HG03139 (cell line): ENCODE data around the gene ZNF768.
"Not testable (repeated sequence)": the region's sequence is repeated elsewhere in the genome, so short reads cannot be mapped to it uniquely, and the experiment has no call there.

Experiments used
- ATAC-seq: cut with Tn5 transposase; IDR thresholded peaks from one replicate; pipeline ENCODE4 v1.9.1; 2021; ENCODE audit not compliant: unreplicated experiment

Gene ZNF768

DNA sequence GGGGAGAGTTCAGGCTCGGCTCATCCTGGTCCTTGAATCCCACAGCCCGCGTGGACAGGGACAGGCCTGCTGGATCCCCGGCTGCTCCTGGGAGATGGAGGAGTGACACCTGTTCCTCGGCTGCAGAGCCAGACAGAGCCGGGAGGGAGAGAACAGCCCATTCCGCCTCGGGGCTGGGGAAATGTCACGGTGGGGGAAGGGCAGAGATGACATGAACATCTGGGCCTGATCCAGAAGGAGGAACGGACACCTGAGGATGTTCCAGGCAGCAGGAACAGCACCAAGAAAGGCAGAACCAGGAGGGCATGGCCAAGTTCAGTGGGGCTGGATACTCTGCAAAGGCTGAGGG is 29.7 kb upstream of the ZNF768 start:
- no peak for ATAC-seq

DNA sequence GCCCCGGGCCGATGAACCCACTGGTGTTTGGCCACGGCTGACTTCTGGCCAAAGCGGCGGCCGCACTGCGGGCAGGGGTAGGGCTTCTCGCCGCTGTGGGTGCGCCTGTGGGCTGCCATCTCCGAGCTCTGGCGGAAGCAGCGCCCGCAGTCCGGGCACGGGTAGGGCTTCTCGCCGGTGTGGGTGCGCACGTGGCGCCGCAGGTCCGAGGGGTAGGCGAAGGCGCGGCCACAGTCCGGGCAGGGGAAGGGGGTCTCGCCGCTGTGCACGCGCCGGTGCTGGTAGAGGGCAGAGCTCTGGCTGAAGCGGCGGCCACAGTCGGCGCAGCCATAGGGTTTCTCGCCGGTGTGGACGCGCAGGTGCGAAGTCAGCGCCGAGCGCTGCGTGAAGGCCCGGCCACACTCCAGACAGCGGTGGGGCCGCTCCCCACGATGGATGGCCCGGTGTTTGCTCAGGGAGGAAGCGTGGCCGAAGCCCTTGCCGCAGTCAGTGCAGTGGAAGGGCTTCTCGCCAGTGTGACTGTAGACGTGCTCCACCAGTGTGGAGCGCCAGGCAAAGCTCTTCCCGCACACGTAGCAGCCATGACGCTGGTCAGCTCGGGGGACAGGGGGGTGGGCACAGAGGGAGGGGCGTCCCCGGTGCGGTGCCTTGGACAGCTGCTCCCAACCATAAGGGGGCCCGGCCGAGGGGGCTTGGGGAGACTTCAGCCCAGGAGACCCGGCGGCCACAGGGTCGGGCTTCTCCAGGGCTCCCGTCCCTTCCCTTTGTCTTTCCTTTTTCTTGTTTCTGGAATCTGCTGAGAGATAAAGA is 29.2 kb upstream of the ZNF768 start:
- no peak for ATAC-seq

DNA sequence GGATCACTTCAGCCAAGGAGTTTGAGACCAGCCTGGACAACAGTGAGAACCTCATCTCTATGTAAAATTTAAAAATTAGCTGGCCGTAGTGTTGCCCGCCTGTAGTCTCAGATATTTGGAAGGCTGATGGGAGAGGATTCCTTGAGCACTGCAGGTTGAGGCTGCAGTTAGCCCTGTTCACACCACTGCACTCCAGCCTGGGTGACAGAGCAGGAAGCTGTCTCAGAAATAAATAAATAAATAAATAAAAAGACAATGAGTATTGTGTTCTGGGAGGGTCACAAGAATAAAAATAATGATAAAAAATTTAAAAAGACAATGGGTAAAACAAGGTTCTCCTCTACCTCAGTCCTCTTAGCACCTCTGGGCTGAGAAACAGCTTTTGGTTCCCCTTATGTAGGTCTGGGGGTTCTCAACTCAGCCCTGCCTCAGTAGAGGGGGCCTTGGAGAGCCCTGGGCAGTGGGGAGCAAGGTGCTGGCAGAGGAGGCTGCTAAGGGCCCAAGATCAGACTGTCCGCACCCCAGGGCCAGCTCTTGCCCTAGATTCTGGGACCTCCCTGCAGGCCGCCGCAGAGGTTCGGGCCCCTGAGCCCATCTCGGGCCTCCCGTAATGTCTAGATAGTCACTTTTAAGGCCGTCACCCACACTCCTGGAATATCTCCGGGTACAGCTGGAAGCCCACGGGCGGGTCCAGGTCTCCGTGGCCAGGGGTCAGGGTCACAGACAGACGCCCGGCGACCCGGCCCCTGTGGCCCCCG is 28.4 kb upstream of the ZNF768 start:
- ATAC-seq: no peak

DNA sequence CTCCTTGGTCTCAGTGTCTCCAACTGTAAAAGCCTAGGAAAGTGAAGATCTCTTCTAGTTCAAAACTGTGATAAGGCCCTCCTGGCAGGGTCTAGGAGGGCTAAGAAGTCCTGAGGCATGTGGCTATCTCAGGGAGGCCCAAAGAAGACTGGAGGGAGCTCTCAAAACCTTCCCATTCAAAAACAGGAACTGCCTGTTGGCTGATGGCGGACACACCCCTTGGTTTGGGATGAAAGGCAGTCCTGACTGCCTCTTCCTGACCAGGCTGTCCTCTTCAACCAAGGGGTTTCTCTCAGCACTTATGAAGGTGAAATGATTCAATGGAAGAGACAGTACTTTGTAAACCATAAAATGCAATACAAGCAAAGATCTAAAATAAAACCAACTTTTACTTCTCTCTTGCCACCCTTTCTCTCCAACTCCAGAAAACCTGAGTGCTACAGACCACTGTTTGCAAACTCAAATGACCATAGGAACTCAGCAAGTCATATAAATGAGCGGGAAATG is 27.1 kb upstream of the ZNF768 start:
- no peak for ATAC-seq

DNA sequence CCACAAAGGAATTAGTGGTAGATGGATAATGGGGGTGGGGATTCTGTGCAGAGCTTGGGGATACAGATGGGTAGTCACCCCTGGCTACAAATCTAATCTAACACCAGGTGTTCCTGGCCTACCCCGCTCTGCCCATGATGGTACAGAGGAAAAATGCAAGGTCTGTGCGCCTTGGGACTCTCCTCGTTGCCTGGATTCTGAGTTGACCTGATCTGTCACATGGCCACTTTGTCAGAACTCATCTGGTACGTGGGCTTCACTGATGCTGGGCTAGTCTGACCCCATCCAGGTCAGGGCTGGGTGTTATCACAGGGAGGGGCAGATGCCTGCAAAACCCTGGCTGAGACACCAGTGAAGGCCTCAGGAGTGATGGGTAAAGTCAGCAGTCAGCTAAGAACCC is 26.6 kb upstream of the ZNF768 start:
- no peak for ATAC-seq

DNA sequence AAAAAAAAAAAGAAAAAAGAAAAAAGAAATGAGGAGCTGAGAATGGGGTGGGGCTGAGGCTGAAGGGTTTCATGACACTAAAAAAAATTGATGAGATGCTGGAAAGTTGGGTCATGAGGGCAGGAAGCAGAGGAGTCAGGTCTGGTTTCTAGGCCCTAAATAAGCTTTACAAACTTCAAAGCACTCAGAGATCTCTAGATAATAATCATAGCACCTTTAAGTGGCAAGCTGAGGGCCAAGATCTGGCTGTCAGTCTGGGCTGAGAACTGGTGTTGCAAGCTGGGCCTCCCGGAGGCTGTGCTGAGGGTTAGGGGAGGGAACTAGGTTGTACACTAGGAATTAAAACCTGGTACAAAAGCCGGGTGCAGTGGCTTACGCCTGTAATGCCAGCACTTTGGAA is 25.4 kb upstream of the ZNF768 start:
- no peak for ATAC-seq

DNA sequence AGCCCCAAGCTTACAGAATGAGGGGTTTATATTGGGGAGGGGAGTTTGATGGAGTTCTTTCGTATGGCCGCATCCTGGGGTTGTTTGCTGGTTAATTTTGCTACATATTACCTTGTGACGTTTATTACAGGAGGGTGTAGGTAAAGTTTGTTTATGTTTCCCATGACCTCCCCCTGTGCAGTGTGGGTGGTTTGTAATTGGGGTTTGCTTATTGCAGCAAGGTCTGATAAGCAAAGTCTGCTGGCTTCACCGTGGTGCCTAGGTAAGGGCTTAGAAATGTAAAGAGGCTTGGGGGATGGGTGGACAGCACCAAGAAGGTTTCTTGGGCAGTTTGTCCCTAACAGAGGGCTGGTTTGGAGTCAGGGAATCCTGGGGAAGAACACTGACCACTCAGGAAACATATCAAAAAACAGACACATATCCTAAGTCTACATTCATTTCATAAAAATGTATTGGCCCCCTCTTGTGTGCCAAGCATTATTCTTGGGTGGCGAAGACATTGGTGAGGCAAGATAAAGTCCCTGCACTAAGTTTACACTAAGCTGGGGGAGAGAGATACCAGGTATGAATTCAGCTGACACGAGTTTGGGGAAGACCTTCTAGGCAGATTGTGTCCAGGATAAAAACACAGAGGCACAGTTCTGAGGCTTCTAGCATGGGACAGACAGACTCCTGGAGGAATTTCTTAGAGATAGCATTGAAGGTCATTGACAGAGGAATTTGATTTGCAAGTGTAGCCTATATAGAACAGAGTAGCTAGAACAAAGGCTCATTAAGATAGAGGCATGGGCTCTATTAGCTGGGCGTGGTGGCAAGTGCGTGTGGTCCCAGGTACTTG is 22.3 kb upstream of the ZNF768 start:
- ATAC-seq: no peak

DNA sequence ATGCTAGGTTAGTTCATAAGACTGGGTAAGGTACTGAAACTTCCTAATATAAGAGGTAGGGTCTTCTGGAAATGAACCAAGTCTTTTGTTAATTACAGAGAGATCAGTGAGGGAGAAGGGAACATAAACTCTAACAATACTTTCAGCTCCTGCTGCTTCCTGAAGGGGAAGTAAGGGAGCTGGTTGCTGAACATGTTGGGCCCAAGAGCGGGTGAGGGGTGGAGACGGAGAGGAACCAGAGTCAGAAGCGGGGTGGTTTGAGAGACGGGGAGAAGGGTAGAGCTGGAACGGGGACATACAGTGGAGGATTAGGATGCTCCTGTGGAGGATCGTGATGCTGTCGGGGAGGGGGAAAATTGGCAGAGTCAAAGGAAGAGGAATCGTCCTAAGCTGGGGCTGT is 19.7 kb upstream of the ZNF768 start:
- ATAC-seq: no peak

DNA sequence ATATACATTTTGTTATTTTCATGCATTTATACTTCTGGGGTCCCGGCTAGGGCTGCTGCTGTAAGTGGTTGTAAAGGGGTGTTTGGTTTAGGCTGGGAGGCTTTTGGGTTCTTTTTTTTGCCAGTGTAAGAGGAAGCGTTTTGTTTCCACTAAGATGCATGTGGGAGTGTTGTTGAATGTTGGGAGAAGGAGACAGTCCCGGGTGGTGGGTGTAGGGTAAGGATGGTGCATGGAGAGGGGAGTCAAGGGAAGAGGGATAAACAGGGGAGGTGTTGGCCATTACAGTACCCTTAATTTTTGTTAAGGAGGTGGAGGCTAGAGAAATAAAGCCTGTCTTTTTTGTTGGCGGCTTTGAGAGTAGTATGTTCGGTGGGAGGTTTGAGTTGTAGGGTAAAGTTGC is 16.7 kb upstream of the ZNF768 start:
- no peak for ATAC-seq

DNA sequence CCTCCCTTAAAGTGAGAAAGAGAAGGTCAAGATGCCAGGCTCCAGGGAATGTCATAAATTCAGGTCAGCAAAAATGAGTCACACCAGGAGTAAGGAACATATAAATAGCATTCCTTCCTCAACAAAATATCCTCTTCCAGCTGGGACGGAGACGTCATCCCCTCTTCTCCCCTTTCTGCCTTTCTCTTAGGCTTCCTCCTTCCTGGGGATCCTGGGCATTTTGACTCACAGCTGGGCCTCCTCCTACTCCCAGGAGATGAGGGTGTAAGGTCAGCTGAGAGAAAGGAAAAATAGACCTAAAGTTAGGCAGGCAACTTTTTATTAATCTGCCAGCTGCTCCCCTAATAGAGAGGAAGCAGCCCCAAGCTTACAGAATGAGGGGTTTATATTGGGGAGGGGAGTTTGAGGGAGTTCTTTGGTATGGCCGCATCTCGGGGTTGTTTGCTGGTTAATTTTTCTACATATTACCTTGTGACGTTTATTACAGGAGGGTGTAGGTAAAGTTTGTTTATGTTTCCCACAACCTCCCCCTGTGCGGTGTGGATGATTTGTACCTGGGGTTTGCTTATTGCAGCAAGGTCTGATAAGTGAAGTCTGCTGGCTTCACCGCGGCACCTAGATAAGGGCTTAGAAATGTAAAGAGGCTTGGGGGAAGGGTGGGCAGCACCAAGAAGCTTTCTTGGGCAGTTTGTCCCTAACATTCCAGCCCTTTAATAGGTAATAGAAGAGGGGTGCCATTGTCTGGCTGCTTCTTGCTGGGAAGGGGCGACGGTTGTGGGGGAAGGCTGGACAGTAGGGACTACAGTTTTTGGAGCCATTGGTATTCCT is 15.3 kb upstream of the ZNF768 start:
- no peak for ATAC-seq

DNA sequence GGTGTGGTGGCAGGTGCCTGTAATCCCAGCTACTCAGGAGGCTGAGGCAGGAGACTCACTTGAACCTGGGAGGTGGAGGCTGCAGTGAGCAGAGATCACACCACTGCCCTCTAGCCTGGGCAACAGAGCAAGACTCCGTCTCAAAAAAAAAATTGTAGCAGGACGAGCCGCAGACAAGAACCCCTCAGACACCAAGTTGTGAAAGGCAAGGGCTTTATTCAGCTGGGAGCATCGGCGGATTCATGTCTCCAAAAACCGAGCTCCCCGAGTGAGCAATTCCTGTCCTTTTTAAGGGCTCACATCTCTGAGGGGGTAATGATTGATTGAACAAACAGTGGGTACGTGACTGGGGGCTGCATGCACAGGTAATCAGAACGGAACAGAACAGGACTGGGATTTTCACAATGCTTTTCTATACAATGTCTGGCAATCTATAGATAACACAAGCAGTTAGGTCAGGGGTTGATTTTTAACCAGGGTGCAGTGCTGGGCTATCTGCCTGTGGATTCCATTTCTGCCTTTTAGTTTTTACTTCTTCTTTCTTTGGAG is 14.6 kb upstream of the ZNF768 start:
- ATAC-seq: not testable (repeated sequence)

DNA sequence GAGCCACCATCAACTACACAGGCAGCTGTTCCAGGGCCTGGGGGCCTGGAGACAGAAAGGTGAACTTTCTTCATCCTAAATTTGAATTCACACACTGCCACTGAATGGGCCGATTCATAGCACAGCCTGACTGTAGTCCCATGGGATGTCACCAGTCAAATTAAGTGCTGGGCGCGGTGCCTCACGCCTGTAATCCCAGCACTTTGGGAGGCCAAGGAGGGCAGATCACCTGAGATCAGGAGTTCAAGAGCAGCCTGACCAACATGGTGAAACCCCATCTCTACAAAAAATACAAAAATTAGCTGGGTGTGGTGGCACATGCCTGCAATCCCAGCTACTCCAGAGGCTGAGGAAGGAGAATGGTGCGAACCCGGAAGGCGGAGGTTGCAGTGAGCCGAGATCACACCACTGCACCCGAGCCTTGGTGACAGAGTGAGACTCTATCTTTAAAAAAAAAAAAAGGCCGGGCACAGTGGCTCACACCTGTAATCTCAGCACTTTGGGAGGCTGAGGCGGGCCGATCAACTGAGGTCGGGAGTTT is 13.7 kb upstream of the ZNF768 start:
- ATAC-seq: not testable (repeated sequence)

DNA sequence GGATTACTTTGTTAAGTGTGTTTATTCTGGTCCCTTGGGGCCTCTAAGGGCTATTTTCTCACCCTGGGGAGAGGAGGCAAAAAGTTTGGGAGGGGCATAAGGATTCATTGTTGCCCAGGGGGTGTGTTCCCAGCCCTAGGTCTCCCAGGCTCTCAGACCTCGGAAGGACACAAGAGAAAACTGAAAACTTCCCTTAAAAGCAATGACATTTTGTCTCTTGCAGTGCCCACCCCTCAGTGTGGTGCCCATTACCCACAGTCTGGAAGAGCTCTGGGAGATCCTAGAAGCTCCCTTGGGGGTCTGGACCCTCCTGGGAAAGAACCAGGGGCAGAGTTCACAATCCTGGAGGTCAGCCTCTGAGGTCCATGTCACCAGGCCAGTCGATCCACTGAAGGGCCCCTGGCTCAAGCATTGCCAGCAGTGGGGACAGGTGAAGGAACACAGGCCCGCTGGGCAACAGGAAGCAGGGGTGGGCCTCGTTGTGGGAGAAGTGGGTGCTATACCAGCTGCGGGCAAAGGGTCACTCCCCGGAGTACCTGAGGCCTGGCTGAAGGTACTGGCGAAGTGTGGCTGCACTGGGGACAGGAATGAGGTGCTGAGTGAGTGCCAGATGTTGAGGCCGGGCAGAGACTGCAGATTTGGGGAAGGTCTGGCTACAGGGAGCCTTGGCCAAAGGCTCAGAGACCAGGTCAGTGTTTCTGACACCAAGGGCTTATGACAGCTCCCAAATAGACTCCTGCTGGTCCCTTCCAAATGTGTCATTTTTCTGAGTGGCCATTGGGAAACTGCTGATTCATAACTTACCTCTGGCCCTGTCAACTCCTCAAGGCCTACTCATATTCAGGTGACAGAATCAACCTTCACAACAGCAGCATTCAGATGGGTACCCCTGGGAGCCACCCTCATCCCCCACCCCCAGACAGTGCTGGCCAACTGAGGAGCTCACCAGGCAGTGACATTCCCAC is 12.9 kb upstream of the ZNF768 start:
- no peak for ATAC-seq

DNA sequence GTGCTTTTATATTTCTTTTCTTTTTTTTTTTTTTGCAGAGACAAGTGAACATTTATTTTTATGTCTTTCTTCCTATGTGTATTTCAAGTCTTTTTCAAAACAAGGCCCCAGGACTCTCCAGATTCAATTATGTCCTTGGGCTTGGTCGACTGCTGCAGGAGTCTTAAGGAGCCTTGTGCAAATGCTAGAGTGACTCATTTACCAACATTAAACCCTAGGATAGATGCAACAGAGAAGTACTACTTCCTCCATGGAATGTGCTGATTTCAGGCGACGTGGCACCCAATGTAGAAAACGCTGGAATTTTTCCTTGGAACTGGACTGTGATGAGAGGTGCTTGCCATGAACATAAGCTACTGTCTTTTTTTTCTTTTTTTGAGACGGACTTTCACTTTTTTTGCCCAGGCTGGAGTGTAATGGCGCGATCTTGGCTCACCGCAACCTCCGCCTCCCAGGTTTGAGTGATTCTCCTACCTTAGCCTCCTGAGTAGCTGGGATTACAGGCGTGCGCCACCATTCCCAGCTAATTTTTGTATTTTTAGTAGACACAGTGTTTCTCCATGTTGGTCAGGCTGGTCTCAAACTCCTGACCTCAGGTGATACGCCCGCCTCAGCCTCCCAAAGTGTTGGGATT is 10.1 kb upstream of the ZNF768 start:
- not testable (repeated sequence) for ATAC-seq

DNA sequence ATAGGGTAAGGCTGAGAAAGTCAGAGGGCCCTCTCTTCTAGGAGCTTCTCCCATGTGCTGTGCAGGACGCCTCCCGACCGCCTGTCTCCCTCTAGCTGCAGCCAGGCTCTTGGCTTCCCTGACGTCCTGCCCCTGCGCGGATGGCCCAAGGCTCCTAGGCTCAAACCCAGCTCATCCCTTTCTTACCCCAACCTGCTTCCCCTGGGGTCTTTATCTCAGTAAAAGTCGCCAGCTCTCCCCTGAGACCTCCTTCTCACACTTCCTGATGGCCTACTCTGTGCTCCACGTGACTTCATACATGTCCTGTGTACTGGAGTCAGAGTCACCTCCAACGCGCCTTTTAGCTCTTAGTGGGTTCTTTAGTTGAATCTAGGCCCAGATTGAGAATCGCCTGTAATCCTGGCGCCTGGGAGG is 9.4 kb upstream of the ZNF768 start:
- ATAC-seq: no peak

DNA sequence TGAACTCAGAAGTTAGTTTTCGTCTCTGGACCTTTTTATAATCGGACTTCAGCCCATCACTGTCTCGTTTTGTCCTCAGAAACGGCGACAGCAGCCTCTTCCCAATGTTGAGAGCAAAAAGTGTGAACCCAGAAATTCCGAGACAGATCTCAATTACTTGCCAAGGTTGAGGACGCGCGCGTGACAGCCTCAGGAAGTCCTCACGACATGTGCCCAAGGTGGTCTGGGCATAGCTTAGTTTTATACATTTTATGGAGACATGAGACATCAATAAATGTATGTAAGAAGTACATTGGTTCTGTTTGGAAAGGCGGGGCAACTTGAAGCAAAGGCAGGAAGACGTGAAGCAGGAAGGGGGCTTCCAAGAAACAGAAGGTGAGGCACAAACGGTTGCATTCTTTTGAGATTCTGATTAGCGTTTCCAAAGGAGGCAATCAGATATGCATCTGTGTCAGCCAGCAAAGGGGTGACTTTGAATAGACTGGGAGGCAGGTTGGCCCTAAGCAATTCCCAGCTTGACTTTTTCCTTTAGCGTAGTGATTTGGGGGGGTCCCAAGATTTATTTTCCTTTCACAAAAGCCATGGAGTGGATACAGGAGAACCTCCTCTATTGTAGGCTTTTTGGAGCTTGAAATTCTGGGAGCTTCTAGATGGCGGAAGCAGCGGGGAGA is 8.9 kb upstream of the ZNF768 start:
- peak; percentile 8 for ATAC-seq

DNA sequence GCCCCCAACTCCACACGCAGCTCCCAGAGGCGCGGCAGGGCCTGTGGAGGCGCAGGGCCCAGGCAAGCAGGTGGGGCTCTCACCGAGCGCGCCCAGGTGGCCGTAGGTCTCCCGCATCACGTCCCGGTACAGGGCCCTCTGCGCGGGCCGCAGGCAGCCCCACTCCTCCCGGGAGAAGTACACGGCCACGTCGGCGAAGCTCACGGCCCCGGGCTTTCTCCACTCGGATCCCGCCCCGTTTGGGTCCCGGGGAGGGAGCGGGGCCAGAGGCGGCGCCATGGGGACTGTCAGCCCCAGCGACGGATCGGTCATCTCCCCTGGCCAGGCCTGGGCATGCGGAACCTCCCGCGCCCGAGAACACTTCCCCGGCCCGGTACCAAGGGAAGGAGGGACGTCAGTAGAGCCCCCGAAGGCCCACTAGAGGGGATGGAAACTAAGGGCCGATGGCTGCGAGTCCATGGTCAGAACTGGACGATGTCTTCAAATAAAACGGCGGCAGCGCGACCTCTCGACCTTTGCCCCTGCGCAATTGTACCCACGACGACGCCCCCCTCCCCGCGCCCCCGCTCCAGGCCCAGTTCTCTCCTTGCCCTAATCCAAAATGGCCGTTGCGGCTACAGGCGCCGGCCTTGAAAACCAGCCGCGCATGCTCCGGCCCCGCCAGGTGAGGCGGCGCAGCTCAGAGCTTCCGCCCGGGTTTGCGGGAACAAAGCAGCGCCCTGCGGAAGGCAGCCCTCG is 8.2 kb upstream of the ZNF768 start, which contains the start of gene ZNF747:
TSS of gene ZNF747 (minus strand) at position 491 of the 738 bp plus-strand sequence. CDS start at position 312, 179 bp downstream.
- peak; percentile 60 for ATAC-seq
